ENCODE data around the gene PHLPP1.

PHLPP1 gene

DNA sequence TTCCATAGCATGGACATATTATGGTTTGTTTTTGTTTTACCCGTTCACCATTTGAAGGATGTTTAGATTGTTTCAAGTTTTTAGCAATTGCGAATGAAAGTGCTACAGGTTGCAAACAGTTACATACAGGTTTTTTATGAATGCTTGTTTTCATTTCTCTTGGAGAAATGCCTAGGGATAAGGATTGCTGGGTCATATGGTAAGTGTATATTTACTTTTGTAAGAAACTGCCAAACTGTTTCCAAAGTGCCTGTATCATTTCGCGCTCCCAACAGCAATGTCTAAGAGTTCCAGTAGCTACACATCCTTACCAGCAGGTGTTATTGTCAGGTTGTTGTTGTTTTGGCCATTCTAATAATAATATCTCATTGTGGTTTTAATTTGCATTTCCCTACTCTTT is 251.7 kb downstream of the PHLPP1 start:
- Histone ChIP-seq H3K27ac (ENCODE audit: extremely low read depth, low read depth, low read length) (no peak overlapping the region), H3K36me3 (ENCODE audit: control insufficient read depth in 2 of 2, insufficient read depth in 1 of 2, low read length in 2 of 2) (peaks cover 13 to 18% of the 10 kb centered on the region in 2 experiments), H3K4me3 (ENCODE audit: low read depth, low read length) (no peak overlapping the region), H3K9me3 (ENCODE audit: control insufficient read depth, insufficient read depth, low read depth, low read length) (no peaks in the 10 kb centered on the region), H3K4me1 (ENCODE audit: control insufficient read depth, insufficient read depth, low read length) (no peaks in the 10 kb centered on the region)
- ChIA-PET CTCF (interaction anchor here (2.3 kb wide), 1 partner anchor 9 kb away, joined by 10 read pairs; no protein-coding TSS in a partner anchor), POLR2A (no interaction called here)
- TF ChIP-seq, protein P1, sequence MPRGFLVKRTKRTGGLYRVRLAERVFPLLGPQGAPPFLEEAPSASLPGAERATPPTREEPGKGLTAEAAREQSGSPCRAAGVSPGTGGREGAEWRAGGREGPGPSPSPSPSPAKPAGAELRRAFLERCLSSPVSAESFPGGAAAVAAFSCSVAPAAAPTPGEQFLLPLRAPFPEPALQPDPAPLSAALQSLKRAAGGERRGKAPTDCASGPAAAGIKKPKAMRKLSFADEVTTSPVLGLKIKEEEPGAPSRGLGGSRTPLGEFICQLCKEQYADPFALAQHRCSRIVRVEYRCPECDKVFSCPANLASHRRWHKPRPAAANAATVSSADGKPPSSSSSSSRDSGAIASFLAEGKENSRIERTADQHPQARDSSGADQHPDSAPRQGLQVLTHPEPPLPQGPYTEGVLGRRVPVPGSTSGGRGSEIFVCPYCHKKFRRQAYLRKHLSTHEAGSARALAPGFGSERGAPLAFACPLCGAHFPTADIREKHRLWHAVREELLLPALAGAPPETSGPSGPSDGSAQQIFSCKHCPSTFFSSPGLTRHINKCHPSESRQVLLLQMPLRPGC (tag by site-specific recombination; IDR thresholded peaks at IDR 0.05): no peak
- no peak for TF ChIP-seq ZFHX2 (tag by site-specific recombination; conservative IDR thresholded peaks at IDR 0.05)
- TF ChIP-seq, protein P2, sequence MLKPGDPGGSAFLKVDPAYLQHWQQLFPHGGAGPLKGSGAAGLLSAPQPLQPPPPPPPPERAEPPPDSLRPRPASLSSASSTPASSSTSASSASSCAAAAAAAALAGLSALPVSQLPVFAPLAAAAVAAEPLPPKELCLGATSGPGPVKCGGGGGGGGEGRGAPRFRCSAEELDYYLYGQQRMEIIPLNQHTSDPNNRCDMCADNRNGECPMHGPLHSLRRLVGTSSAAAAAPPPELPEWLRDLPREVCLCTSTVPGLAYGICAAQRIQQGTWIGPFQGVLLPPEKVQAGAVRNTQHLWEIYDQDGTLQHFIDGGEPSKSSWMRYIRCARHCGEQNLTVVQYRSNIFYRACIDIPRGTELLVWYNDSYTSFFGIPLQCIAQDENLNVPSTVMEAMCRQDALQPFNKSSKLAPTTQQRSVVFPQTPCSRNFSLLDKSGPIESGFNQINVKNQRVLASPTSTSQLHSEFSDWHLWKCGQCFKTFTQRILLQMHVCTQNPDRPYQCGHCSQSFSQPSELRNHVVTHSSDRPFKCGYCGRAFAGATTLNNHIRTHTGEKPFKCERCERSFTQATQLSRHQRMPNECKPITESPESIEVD (tag by site-specific recombination; IDR thresholded peaks at IDR 0.05): 0 out of 2 replicates have a peak, but pooled peaks have one; percentile 24
- TF ChIP-seq EGR2 (tag by site-specific recombination; IDR thresholded peaks at IDR 0.05; ENCODE audit: low read depth): no peak
- no peak for TF ChIP-seq ZBTB1 (tag by site-specific recombination; IDR thresholded peaks at IDR 0.05)

DNA sequence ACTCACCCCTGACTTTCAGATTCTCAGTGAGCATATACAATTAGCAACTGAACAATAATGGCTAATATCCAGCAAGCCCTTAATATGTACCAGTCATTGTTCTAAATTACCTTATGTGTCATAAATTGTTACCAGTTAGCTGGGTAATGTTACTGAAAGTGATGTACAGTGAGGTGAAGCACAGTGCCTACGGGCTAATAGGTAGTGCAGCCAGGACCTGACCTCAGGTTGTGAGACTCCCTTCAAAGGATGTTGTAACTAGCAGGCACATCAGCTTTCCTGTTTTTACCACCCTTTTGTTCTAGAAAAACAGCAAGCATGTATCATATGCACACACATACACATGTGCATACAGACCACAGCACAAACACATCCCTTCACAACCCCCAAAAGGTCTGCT is 258.3 kb downstream of the PHLPP1 start:
- no peak for TF ChIP-seq GLI4 (tag by site-specific recombination; IDR thresholded peaks at IDR 0.05)
- Histone ChIP-seq H3K4me3 (ENCODE audit: low read depth, low read length) (no peak overlapping the region), H3K27ac (ENCODE audit: extremely low read depth, low read depth, low read length) (no peak overlapping the region), H3K36me3 (ENCODE audit: control insufficient read depth in 2 of 2, insufficient read depth in 1 of 2, low read length in 2 of 2) (peaks cover 10 to 45% of the 10 kb centered on the region in 2 experiments), H3K4me1 (ENCODE audit: control insufficient read depth, insufficient read depth, low read length) (no peaks in the 10 kb centered on the region), H3K9me3 (ENCODE audit: control insufficient read depth, insufficient read depth, low read depth, low read length) (no peaks in the 10 kb centered on the region)
- CTCF ChIA-PET: interaction anchor here (0.7 to 3.0 kb wide), 4 partner anchors 9 to 388 kb away, joined by 3 to 13 read pairs (median 4); no protein-coding TSS in a partner anchor
- POLR2A ChIA-PET: no interaction called here

DNA sequence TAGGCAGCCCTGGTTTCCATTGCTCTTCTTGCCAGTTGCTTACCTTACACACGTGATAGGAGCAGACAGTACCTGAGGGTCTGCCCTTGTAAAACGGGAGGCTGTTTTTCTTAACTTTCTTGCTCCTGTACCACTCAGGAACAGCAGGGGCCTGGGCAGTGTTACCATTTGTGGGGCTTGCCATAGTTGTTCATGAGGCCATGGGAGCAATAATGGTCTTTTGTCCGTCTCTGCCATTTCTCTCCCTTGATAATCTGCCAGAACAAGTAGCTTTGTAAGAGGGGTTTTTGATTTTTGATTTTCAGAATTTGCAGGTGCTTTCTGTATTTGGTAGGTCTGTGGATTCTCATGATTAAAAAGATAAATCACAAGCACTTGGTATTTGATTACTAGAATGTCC is 259.0 kb downstream of the PHLPP1 start:
- no peaks in the 10 kb centered on the region for H3K9me3 ChIP-seq (ENCODE audit: control insufficient read depth, insufficient read depth, low read depth, low read length)
- ChIA-PET CTCF (interaction anchor here (0.6 to 3.0 kb wide), 2 partner anchors 8 to 16 kb away, joined by 3 to 13 read pairs; no protein-coding TSS in a partner anchor), POLR2A (no interaction called here)
- H3K36me3 ChIP-seq (ENCODE audit: control insufficient read depth in 2 of 2, insufficient read depth in 1 of 2, low read length in 2 of 2): peaks cover 7 to 52% of the 10 kb centered on the region in 2 experiments
- H3K4me3 ChIP-seq (ENCODE audit: low read depth, low read length): no peak overlapping the region
- no peak overlapping the region for H3K27ac ChIP-seq (ENCODE audit: extremely low read depth, low read depth, low read length)
- TF ChIP-seq ZNF658 (tag by site-specific recombination; IDR thresholded peaks at IDR 0.05): no peak
- TF ChIP-seq, protein P3, sequence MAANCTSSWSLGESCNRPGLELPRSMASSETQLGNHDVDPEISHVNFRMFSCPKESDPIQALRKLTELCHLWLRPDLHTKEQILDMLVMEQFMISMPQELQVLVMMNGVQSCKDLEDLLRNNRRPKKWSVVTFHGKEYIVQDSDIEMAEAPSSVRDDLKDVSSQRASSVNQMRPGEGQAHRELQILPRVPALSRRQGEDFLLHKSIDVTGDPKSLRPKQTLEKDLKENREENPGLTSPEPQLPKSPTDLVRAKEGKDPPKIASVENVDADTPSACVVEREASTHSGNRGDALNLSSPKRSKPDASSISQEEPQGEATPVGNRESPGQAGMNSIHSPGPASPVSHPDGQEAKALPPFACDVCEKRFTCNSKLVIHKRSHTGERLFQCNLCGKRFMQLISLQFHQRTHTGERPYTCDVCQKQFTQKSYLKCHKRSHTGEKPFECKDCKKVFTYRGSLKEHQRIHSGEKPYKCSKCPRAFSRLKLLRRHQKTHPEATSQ (tag by site-specific recombination; IDR thresholded peaks at IDR 0.05): no peak
- TF ChIP-seq, protein P4, sequence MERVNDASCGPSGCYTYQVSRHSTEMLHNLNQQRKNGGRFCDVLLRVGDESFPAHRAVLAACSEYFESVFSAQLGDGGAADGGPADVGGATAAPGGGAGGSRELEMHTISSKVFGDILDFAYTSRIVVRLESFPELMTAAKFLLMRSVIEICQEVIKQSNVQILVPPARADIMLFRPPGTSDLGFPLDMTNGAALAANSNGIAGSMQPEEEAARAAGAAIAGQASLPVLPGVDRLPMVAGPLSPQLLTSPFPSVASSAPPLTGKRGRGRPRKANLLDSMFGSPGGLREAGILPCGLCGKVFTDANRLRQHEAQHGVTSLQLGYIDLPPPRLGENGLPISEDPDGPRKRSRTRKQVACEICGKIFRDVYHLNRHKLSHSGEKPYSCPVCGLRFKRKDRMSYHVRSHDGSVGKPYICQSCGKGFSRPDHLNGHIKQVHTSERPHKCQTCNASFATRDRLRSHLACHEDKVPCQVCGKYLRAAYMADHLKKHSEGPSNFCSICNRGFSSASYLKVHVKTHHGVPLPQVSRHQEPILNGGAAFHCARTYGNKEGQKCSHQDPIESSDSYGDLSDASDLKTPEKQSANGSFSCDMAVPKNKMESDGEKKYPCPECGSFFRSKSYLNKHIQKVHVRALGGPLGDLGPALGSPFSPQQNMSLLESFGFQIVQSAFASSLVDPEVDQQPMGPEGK (tag by site-specific recombination; IDR thresholded peaks at IDR 0.05): no peak
- TF ChIP-seq ZNF157 (tag by site-specific recombination; IDR thresholded peaks at IDR 0.05): no peak
- no peaks in the 10 kb centered on the region for H3K4me1 ChIP-seq (ENCODE audit: control insufficient read depth, insufficient read depth, low read length)
